Lower leg skin (tissue), 3 donors: ENCODE results near the gene ZNF100.

Experiments
- POLR2A ChIP-seq, 2 donors: fragments of 450-650 bp; IDR thresholded peaks; one replicate each; pipeline ENCODE4 v1.6.1; 2016 to 2017; ENCODE audit warnings: antibody characterized with exemption in 2 of 2, mild to moderate bottlenecking in 1 of 2, moderate library complexity in 1 of 2
- TF ChIP-seq, protein P1 (sequence below), 3 donors: fragments of 450-650 bp; IDR thresholded peaks; one replicate each; pipeline ENCODE4 v1.5.1; 2016; ENCODE audit warnings: antibody characterized with exemption in 3 of 3, mild to moderate bottlenecking in 3 of 3, moderate library complexity in 2 of 3

- TF ChIP-seq, protein P1, sequence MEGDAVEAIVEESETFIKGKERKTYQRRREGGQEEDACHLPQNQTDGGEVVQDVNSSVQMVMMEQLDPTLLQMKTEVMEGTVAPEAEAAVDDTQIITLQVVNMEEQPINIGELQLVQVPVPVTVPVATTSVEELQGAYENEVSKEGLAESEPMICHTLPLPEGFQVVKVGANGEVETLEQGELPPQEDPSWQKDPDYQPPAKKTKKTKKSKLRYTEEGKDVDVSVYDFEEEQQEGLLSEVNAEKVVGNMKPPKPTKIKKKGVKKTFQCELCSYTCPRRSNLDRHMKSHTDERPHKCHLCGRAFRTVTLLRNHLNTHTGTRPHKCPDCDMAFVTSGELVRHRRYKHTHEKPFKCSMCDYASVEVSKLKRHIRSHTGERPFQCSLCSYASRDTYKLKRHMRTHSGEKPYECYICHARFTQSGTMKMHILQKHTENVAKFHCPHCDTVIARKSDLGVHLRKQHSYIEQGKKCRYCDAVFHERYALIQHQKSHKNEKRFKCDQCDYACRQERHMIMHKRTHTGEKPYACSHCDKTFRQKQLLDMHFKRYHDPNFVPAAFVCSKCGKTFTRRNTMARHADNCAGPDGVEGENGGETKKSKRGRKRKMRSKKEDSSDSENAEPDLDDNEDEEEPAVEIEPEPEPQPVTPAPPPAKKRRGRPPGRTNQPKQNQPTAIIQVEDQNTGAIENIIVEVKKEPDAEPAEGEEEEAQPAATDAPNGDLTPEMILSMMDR (IDR thresholded peaks at IDR 0.05) = no peak
- no peak for TF ChIP-seq POLR2A (IDR thresholded peaks at IDR 0.05)
Observed at GRCh38 chr19:21680671-21681070, 86.7 kb downstream of the ZNF100 start.
